HepG2 (cell line): ENCODE data around the gene MBD5. TPM values are rescaled to one million over a fixed set of nuclear protein-coding genes. Genes with fewer than 3 reads are reported as not detected.

Source experiments
- ATAC-seq: fragments of 200-7000 bp; cut with Tn5 transposase; 3 replicates; pipeline ENCODE4 v1.9.1; 2020; ENCODE audit warnings: mild to moderate bottlenecking, moderate library complexity
- BruUV-seq: library from RNA; stranded (reverse); fragments of 400-500 nt; replicated peaks from 2 replicates; lab custom pipeline; 2021; lab: Mats Ljungman, UMichigan
- CTCF ChIA-PET: fragments of 300-600 bp; formaldehyde crosslinking; extraction: SDS; loops from one replicate; lab custom pipeline; 2021; ENCODE audit warnings: low total read pairs, inconsistent platforms, low intra/inter-chr PET ratio; lab: Yijun Ruan, JAX
- POLR2A ChIA-PET: fragments of 350-600 bp; sonication (Branson Sonifier 250); formaldehyde crosslinking; loops from one replicate; lab custom pipeline; 2020; ENCODE audit warnings: antibody characterized with exemption, inconsistent platforms; lab: Yijun Ruan, JAX
- DNase-seq: peaks from one replicate; pipeline ENCODE4 v3.0.0-alpha.2; 2015; ENCODE audit warnings: low spot score
- FAIRE-seq: peaks from 3 replicates; lab custom pipeline; 2011; peaks lifted over from hg19 to GRCh38; lab: Jason Lieb, UNC
- H2AFZ ChIP-seq: one replicate; pipeline ENCODE4 v1.6.1; 2011; ENCODE audit warnings: low read length, inconsistent platforms
- H3K27ac ChIP-seq: fragments of 300-600 bp; 3 replicates; pipeline ENCODE4 v1.8.0; 2011; ENCODE audit warnings: mixed run types, mild to moderate bottlenecking, mixed read lengths, low read length, inconsistent platforms; ENCODE audit not compliant: insufficient read depth; ENCODE audit errors: extremely low read length
- H3K27me3 ChIP-seq, 2 experiments: fragments of 200-600 bp in 1 of 2; 2 replicates in 1 of 2; 3 replicates in 1 of 2; pipeline versions ENCODE4 v1.6.0 to v1.8.0; 2011; ENCODE audit warnings: low read length in 2 of 2, mild to moderate bottlenecking in 2 of 2, moderate library complexity in 2 of 2, inconsistent platforms in 1 of 2; ENCODE audit not compliant: insufficient read depth in 2 of 2, control insufficient read depth in 1 of 2
- H3K36me3 ChIP-seq, 2 experiments: fragments of 200-600 bp in 1 of 2; replicated peaks in 1 of 2; 2 replicates in 1 of 2; 3 replicates in 1 of 2; pipeline versions ENCODE4 v1.5.1 to v1.8.0; 2011; ENCODE audit warnings: low read length in 2 of 2, inconsistent platforms in 1 of 2; ENCODE audit not compliant: insufficient read depth in 2 of 2, control insufficient read depth in 1 of 2
- H3K4me1 ChIP-seq: 2 replicates; pipeline ENCODE4 v1.5.1; 2012; ENCODE audit warnings: low read length, inconsistent platforms; ENCODE audit not compliant: insufficient read depth
- H3K4me2 ChIP-seq: 2 replicates; pipeline ENCODE4 v1.6.0; 2011; ENCODE audit warnings: low read depth, low read length, inconsistent platforms
- H3K4me3 ChIP-seq, 3 experiments: fragments of 200-600 bp in 1 of 3; sonication (generic), shearing (Covaris generic) in 1 of 3; replicated peaks in 1 of 3; 2 replicates each; pipeline ENCODE4 v1.5.1; 2011 to 2016; ENCODE audit warnings: low read length in 3 of 3, inconsistent platforms in 2 of 3, low read depth in 2 of 3, mild to moderate bottlenecking in 2 of 3, control low read depth in 1 of 3, mixed read lengths in 1 of 3; ENCODE audit not compliant: insufficient read depth in 1 of 3
- H3K79me2 ChIP-seq: one replicate; pipeline ENCODE4 v1.6.1; 2011; ENCODE audit warnings: low read length, inconsistent platforms; ENCODE audit not compliant: insufficient read depth
- H3K9ac ChIP-seq: 2 replicates; pipeline ENCODE4 v1.6.0; 2011; ENCODE audit warnings: mild to moderate bottlenecking, low read depth, low read length, inconsistent platforms; ENCODE audit not compliant: insufficient read depth
- H3K9me3 ChIP-seq: 2 replicates; pipeline ENCODE4 v1.5.1; 2012; ENCODE audit warnings: mild to moderate bottlenecking, low read length
- H4K20me1 ChIP-seq: 2 replicates; pipeline ENCODE4 v1.6.0; 2011; ENCODE audit warnings: inconsistent platforms, mild to moderate bottlenecking, low read length, moderate library complexity; ENCODE audit not compliant: insufficient read depth
- AGO1 ChIP-seq: fragments of 200-400 bp; formaldehyde crosslinking; IDR thresholded peaks from 2 replicates; pipeline ENCODE4 v1.6.1; 2017; ENCODE audit warnings: mild to moderate bottlenecking, low read depth, low read length, moderate library complexity; ENCODE audit not compliant: poor library complexity, severe bottlenecking
- ARNTL ChIP-seq: sonication (generic); formaldehyde crosslinking; IDR thresholded peaks from 2 replicates; pipeline ENCODE4 v1.4.0; 2020; ENCODE audit warnings: mild to moderate bottlenecking, missing genetic modification reagents
- DNMT3B ChIP-seq: conservative IDR thresholded peaks from 2 replicates; pipeline ENCODE4 v1.6.1; 2016; ENCODE audit warnings: missing biosample characterization, control low read depth
- NCOA5 ChIP-seq: sonication (generic); formaldehyde crosslinking; IDR thresholded peaks from 2 replicates; pipeline ENCODE4 v1.4.0; 2020; ENCODE audit warnings: missing genetic modification reagents
- NR1H2 ChIP-seq: sonication (generic); formaldehyde crosslinking; IDR thresholded peaks from 2 replicates; pipeline ENCODE4 v1.8.1; 2022; ENCODE audit warnings: low read depth, missing genetic modification reagents, borderline replicate concordance
- PHB2 ChIP-seq: fragments of 450-650 bp; IDR thresholded peaks from 2 replicates; pipeline ENCODE4 v1.6.1; 2018; ENCODE audit not compliant: partially characterized antibody
- POLR2AphosphoS2 ChIP-seq: IDR thresholded peaks from 2 replicates; pipeline ENCODE4 v1.6.1; 2011; ENCODE audit warnings: low read depth, low read length, improper control_type of control experiment
- RELA ChIP-seq: sonication (generic); formaldehyde crosslinking; IDR thresholded peaks from 2 replicates; pipeline ENCODE4 v1.4.0; 2020; ENCODE audit warnings: missing genetic modification reagents
- SATB2 ChIP-seq: sonication (generic); formaldehyde crosslinking; IDR thresholded peaks from 2 replicates; pipeline ENCODE4 v1.5.0; 2020; ENCODE audit warnings: missing genetic modification reagents
- SNRNP70 ChIP-seq: fragments of 200-400 bp; formaldehyde crosslinking; IDR thresholded peaks from 2 replicates; pipeline ENCODE4 v1.6.1; 2017; ENCODE audit warnings: mild to moderate bottlenecking, low read depth, low read length, moderate library complexity
- ZNF292 ChIP-seq: sonication (generic); formaldehyde crosslinking; IDR thresholded peaks from 2 replicates; pipeline ENCODE4 v1.8.1; 2022; ENCODE audit warnings: mild to moderate bottlenecking, low read depth, missing genetic modification reagents, borderline replicate concordance
- ZNF652 ChIP-seq: IDR thresholded peaks from 2 replicates; pipeline ENCODE4 v1.6.1; 2016; ENCODE audit warnings: low read depth, borderline replicate concordance
- ZNF720 ChIP-seq: sonication (generic); formaldehyde crosslinking; IDR thresholded peaks from 2 replicates; pipeline ENCODE4 v1.4.0; 2020; ENCODE audit warnings: missing genetic modification reagents
- ZNF782 ChIP-seq: sonication (generic); formaldehyde crosslinking; IDR thresholded peaks from 2 replicates; pipeline ENCODE4 v1.4.0; 2020; ENCODE audit warnings: missing genetic modification reagents, mild to moderate bottlenecking, borderline replicate concordance
- WGBS: methylation state at CpG from one replicate; pipeline ENCODE4 v1.1.6; 2017; ENCODE audit warnings: low lambda C conversion rate; 5-methylcytosine and 5-hydroxymethylcytosine counted together
- in situ Hi-C: cut with HindIII; loops from 2 replicates; pipeline ENCODE4 v1.10.0; 2017; ENCODE audit warnings: low pct_unique_long_range_greater_than_20kb; ENCODE audit not compliant: extremely low pct_ligation_motif_present
- intact Hi-C: fragments of 100-400 bp; cut with micrococcal nuclease; formaldehyde crosslinking; loops from one replicate; pipeline ENCODE4 v1.10.0; 2022; ENCODE audit not compliant: unreplicated experiment
- polyA plus RNA-seq, 8 experiments: library from polyadenylated mRNA; depleted of rRNA in 3 of 8; stranded (reverse) in 7 of 8; unstranded in 1 of 8; fragments of >200 nt; fragmentation: Illumina TruSeq in 4 of 8; extraction: Trizol in 4 of 8; gene quantifications; 2 replicates each; pipeline versions ENCODE4 v1.2.1 to v1.2.3, GENCODE V29; 2011 to 2016; ENCODE audit warnings: low read depth in 4 of 8, missing spikeins in 1 of 8, mixed read lengths in 1 of 8; ENCODE audit not compliant: insufficient read depth in 1 of 8
- total RNA-seq, 5 experiments: library from RNA; depleted of rRNA; stranded (reverse); fragments of >200 nt; fragmentation: Illumina TruSeq; extraction: Trizol; gene quantifications; 2 replicates each; pipeline ENCODE4 v1.2.3, GENCODE V29; 2016; ENCODE audit warnings: low read depth in 1 of 5
- TF ChIP-seq, protein P1 (sequence below): sonication (generic); formaldehyde crosslinking; IDR thresholded peaks from 2 replicates; pipeline ENCODE4 v1.4.0; 2020; ENCODE audit warnings: missing genetic modification reagents
- TF ChIP-seq, protein P2 (sequence below): sonication (generic); formaldehyde crosslinking; IDR thresholded peaks from 2 replicates; pipeline ENCODE4 v1.4.0; 2020; ENCODE audit warnings: mild to moderate bottlenecking, missing genetic modification reagents, borderline replicate concordance
- TF ChIP-seq, protein P3 (sequence below): sonication (generic); formaldehyde crosslinking; IDR thresholded peaks from 2 replicates; pipeline ENCODE4 v1.8.0; 2022; ENCODE audit warnings: mild to moderate bottlenecking, missing genetic modification reagents, moderate library complexity
- TF ChIP-seq, protein P4 (sequence below): sonication (generic); formaldehyde crosslinking; IDR thresholded peaks from 2 replicates; pipeline ENCODE4 v1.4.0; 2020; ENCODE audit warnings: missing genetic modification reagents
- TF ChIP-seq, protein P5 (sequence below): IDR thresholded peaks from 2 replicates; pipeline ENCODE4 v1.6.1; 2016; ENCODE audit warnings: low read depth, borderline replicate concordance
- TF ChIP-seq, protein P6 (sequence below): IDR thresholded peaks from 2 replicates; pipeline ENCODE4 v1.6.1; 2016; ENCODE audit warnings: mild to moderate bottlenecking

MBD5 gene
- total and polyA plus RNA-seq, 2 of the 13 experiments (the other 11 are each of a cell fraction or from before 2014, with no cell fraction given) = 13.5 to 26.4 TPM

DNA sequence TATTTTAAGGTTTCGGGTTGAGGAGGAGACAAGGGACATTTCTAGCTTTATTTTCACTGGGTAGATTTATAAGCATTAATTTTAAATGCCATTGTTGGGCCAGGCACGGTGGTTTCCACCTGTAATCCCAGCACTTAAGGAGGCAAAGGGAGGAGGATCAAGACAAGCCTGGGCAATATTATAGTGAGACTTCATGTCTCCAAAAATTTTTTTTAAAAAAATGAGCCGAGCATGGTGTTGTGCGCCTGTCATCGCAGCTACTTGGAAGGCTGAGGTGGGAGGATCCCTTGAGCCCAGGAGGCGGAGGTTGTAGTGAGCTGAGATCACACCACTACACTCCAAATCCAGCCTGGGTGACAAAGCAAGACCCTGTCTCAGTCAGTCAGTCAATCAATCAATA lies 45.0 kb downstream of the MBD5 start:
- DNase-seq = no peak
- Histone ChIP-seq H3K27ac (no peak overlapping the region), H3K79me2 (no peaks in the 10 kb centered on the region), H3K4me2 (no peak overlapping the region), H3K36me3 (no peaks in the 10 kb centered on the region), H3K27me3 (no peaks in the 10 kb centered on the region), H3K9me3 (no peaks in the 10 kb centered on the region), H3K4me1 (no peaks in the 10 kb centered on the region), H4K20me1 (no peaks in the 10 kb centered on the region), H3K9ac (no peak overlapping the region), H3K4me3 (no peak overlapping the region), H2AFZ (no peak overlapping the region)
- BruUV-seq = no TSS peak
- CTCF ChIA-PET = no interaction called here
- intact Hi-C loops = no loop called here
- in situ Hi-C loops = no loop called here
- WGBS = 93% methylated on average over 6 of the region's 6 CpGs
- FAIRE-seq = no peak
- TF ChIP-seq, protein P1, sequence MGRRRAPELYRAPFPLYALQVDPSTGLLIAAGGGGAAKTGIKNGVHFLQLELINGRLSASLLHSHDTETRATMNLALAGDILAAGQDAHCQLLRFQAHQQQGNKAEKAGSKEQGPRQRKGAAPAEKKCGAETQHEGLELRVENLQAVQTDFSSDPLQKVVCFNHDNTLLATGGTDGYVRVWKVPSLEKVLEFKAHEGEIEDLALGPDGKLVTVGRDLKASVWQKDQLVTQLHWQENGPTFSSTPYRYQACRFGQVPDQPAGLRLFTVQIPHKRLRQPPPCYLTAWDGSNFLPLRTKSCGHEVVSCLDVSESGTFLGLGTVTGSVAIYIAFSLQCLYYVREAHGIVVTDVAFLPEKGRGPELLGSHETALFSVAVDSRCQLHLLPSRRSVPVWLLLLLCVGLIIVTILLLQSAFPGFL (CRISPR knock-in tag) = no peak
- TF ChIP-seq PHB2 = no peak
- TF ChIP-seq AGO1 = no peak
- TF ChIP-seq, protein P2, sequence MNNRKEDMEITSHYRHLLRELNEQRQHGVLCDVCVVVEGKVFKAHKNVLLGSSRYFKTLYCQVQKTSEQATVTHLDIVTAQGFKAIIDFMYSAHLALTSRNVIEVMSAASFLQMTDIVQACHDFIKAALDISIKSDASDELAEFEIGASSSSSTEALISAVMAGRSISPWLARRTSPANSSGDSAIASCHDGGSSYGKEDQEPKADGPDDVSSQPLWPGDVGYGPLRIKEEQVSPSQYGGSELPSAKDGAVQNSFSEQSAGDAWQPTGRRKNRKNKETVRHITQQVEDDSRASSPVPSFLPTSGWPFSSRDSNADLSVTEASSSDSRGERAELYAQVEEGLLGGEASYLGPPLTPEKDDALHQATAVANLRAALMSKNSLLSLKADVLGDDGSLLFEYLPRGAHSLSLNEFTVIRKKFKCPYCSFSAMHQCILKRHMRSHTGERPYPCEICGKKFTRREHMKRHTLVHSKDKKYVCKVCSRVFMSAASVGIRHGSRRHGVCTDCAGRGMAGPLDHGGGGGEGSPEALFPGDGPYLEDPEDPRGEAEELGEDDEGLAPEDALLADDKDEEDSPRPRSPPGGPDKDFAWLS = no peak
- no peak for TF ChIP-seq SATB2 (CRISPR knock-in tag)
- no peak for TF ChIP-seq ARNTL (CRISPR knock-in tag)
- TF ChIP-seq ZNF782 (CRISPR knock-in tag) = no peak
- TF ChIP-seq POLR2AphosphoS2 = no peak
- TF ChIP-seq ZNF652 (CRISPR knock-in tag) = no peak
- no peak for TF ChIP-seq DNMT3B
- TF ChIP-seq NCOA5 (CRISPR knock-in tag) = no peak
- TF ChIP-seq, protein P3, sequence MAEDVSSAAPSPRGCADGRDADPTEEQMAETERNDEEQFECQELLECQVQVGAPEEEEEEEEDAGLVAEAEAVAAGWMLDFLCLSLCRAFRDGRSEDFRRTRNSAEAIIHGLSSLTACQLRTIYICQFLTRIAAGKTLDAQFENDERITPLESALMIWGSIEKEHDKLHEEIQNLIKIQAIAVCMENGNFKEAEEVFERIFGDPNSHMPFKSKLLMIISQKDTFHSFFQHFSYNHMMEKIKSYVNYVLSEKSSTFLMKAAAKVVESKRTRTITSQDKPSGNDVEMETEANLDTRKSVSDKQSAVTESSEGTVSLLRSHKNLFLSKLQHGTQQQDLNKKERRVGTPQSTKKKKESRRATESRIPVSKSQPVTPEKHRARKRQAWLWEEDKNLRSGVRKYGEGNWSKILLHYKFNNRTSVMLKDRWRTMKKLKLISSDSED (CRISPR knock-in tag) = no peak
- TF ChIP-seq ZNF292 (CRISPR knock-in tag) = no peak
- TF ChIP-seq ZNF720 (CRISPR knock-in tag) = no peak
- TF ChIP-seq RELA (CRISPR knock-in tag) = no peak
- TF ChIP-seq, protein P4, sequence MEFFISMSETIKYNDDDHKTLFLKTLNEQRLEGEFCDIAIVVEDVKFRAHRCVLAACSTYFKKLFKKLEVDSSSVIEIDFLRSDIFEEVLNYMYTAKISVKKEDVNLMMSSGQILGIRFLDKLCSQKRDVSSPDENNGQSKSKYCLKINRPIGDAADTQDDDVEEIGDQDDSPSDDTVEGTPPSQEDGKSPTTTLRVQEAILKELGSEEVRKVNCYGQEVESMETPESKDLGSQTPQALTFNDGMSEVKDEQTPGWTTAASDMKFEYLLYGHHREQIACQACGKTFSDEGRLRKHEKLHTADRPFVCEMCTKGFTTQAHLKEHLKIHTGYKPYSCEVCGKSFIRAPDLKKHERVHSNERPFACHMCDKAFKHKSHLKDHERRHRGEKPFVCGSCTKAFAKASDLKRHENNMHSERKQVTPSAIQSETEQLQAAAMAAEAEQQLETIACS (CRISPR knock-in tag) = no peak
- TF ChIP-seq NR1H2 (CRISPR knock-in tag) = no peak
- no peak for TF ChIP-seq SNRNP70
- TF ChIP-seq, protein P5, sequence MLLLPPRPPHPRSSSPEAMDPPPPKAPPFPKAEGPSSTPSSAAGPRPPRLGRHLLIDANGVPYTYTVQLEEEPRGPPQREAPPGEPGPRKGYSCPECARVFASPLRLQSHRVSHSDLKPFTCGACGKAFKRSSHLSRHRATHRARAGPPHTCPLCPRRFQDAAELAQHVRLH (CRISPR knock-in tag) = no peak
- TF ChIP-seq, protein P6, sequence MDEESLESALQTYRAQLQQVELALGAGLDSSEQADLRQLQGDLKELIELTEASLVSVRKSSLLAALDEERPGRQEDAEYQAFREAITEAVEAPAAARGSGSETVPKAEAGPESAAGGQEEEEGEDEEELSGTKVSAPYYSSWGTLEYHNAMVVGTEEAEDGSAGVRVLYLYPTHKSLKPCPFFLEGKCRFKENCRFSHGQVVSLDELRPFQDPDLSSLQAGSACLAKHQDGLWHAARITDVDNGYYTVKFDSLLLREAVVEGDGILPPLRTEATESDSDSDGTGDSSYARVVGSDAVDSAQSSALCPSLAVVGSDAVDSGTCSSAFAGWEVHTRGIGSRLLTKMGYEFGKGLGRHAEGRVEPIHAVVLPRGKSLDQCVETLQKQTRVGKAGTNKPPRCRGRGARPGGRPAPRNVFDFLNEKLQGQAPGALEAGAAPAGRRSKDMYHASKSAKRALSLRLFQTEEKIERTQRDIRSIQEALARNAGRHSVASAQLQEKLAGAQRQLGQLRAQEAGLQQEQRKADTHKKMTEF = no peak
- TF ChIP-seq, all 625 proteins: peak for 0
- POLR2A ChIA-PET = no interaction called here
- no peak for ATAC-seq
